ENCODE results near the gene MIF4GD. TPM values are rescaled to one million over a fixed set of nuclear protein-coding genes. Genes with fewer than 3 reads are reported as not detected.

The MIF4GD gene
- total and polyA plus RNA-seq, 2 donors (not counting 1 experiment from before 2014, with no cell fraction given), result 41.5 to 87.4 TPM

DNA sequence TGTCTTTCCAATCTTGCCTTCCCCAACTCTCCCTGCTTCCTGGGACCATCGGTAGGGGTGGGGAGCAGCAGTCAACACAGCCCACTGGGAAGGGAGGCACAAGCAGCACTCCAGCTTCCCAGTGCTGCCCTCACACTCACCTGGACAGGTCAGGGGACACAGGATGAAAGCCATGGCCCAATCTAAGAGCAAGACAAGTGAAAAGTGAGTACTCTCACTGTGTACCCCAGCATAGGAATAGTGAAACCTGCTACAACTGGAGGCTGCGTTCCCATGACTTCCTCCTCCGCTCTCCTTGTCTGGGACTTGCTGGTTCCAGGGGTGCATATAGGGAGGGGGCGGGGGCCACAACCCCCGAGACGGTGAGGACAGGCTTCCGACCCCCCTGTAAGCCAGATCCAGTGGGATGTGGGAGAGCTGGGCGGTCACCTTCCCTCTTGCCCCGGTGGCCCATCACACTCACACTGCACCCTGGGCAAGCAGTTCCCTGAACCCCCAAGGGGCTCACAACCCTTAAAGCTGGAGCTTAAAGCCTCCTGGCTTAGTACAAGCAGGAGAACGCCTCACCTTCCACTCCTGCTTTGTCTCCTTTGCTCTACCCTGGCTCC lies 47.7 kb upstream of the MIF4GD start:
- Histone ChIP-seq H3K27ac (ENCODE audit: low read length in 2 of 2) (peak overlapping the region; percentile 71 to 81), H3K4me1 (ENCODE audit: control insufficient read depth in 2 of 2, insufficient read depth in 2 of 2, low read length in 2 of 2) (peaks cover 28 to 68% of the 10 kb centered on the region in 2 donors), H2AFZ (ENCODE audit: insufficient read depth, low read depth, low read length, poor library complexity, severe bottlenecking) (no peak overlapping the region), H3K79me2 (ENCODE audit: control insufficient read depth, insufficient read depth, low read length) (peaks cover 90% of the 10 kb centered on the region), H3K4me3 (ENCODE audit: control extremely low read depth in 1 of 5, extremely low read depth in 1 of 5, insufficient read depth in 1 of 5, low read depth in 2 of 5, low read length in 4 of 5) (no peak overlapping the region), H3K27me3 (replicated peaks in 1 of 4; ENCODE audit: control extremely low read depth in 1 of 4, control insufficient read depth in 3 of 4, insufficient read depth in 4 of 4, low read length in 3 of 4) (no peaks in the 10 kb centered on the region), H3K9me3 (ENCODE audit: control extremely low read depth in 1 of 3, control insufficient read depth in 2 of 3, insufficient read depth in 1 of 3, low read length in 2 of 3) (no peaks in the 10 kb centered on the region), H3K36me3 (replicated peaks in 1 of 2; ENCODE audit: control extremely low read depth in 1 of 2, control insufficient read depth in 1 of 2, extremely low read depth in 1 of 2, insufficient read depth in 2 of 2, low read length in 1 of 2) (peaks cover 14 to 44% of the 10 kb centered on the region in 2 experiments), H3K4me2 (replicated peaks; ENCODE audit: low read depth, low read length, poor library complexity, severe bottlenecking) (peak overlapping the region; percentile 0), H4K20me1 (ENCODE audit: control insufficient read depth, insufficient read depth, low read length, poor library complexity, severe bottlenecking) (no peaks in the 10 kb centered on the region), H3K9ac (ENCODE audit: low read length) (no peak overlapping the region)
- Mint-ChIP-seq H3K27ac (peak overlapping the region; percentile 92), H3K27me3 (no peaks in the 10 kb centered on the region), H3K9me3 (ENCODE audit: insufficient read depth) (no peaks in the 10 kb centered on the region), H3K4me3 (peak overlapping the region; percentile 32), H3K4me1 (peaks cover 61% of the 10 kb centered on the region)
- POLR2A ChIA-PET, result interaction anchor here (0.6 to 5.5 kb wide), 6 partner anchors 17 to 431 kb away, joined by 3 to 103 read pairs (median 9); partner anchors contain the start of gene SLC25A19
- WGBS (ENCODE audit: insufficient coverage), result 100% methylated on average over 2 of the region's 10 CpGs
- intact Hi-C loops (cut with micrococcal nuclease), result no loop called here
- no peak for TF ChIP-seq EZH2 (IDR thresholded peaks at IDR 0.05; ENCODE audit: borderline replicate concordance, insufficient read depth, low read depth, low read length, poor library complexity, severe bottlenecking)
- TF ChIP-seq, protein P1, sequence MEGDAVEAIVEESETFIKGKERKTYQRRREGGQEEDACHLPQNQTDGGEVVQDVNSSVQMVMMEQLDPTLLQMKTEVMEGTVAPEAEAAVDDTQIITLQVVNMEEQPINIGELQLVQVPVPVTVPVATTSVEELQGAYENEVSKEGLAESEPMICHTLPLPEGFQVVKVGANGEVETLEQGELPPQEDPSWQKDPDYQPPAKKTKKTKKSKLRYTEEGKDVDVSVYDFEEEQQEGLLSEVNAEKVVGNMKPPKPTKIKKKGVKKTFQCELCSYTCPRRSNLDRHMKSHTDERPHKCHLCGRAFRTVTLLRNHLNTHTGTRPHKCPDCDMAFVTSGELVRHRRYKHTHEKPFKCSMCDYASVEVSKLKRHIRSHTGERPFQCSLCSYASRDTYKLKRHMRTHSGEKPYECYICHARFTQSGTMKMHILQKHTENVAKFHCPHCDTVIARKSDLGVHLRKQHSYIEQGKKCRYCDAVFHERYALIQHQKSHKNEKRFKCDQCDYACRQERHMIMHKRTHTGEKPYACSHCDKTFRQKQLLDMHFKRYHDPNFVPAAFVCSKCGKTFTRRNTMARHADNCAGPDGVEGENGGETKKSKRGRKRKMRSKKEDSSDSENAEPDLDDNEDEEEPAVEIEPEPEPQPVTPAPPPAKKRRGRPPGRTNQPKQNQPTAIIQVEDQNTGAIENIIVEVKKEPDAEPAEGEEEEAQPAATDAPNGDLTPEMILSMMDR (IDR thresholded peaks at IDR 0.05), result no peak
- CTCF ChIA-PET, result interaction anchor here (0.7 to 15.8 kb wide), 9 partner anchors 16 to 95 kb away, joined by 3 to 264 read pairs (median 79); partner anchors contain the start of genes GRB2 and SLC25A19
- DNase-seq (peak; percentile 12), ATAC-seq (ENCODE audit: low read depth) (no peak)

DNA sequence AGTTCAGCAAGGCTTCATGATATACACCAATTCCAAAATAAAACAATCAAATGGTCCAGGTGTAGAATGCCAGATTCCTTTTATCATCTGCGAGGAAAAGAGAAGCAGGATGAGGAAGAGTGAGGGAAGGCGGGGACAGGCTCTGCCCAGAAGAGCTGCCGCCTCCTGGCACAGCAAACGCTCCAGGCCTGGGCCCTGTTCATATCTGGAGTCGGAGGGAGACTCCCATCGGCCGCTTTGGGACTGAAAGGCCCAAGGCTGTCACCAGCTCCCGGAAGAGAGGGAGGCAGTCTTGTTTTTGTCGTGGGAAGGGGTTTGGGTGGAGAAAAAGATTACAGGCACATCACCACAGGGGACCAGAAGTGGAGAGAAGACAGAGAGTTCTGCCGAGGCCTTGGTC lies 47.2 kb upstream of the MIF4GD start:
- Mint-ChIP-seq H3K27me3 (no peaks in the 10 kb centered on the region), H3K9me3 (ENCODE audit: insufficient read depth) (no peaks in the 10 kb centered on the region), H3K4me1 (peaks cover 59% of the 10 kb centered on the region), H3K4me3 (peak overlapping the region; percentile 32), H3K27ac (peak overlapping the region; percentile 92)
- Histone ChIP-seq H3K9me3 (ENCODE audit: control extremely low read depth in 1 of 3, control insufficient read depth in 2 of 3, insufficient read depth in 1 of 3, low read length in 2 of 3) (no peaks in the 10 kb centered on the region), H4K20me1 (ENCODE audit: control insufficient read depth, insufficient read depth, low read length, poor library complexity, severe bottlenecking) (no peaks in the 10 kb centered on the region), H3K79me2 (ENCODE audit: control insufficient read depth, insufficient read depth, low read length) (peaks cover 86% of the 10 kb centered on the region), H3K4me3 (ENCODE audit: control extremely low read depth in 1 of 5, extremely low read depth in 1 of 5, insufficient read depth in 1 of 5, low read depth in 2 of 5, low read length in 4 of 5) (no peak overlapping the region), H3K27me3 (replicated peaks in 1 of 4; ENCODE audit: control extremely low read depth in 1 of 4, control insufficient read depth in 3 of 4, insufficient read depth in 4 of 4, low read length in 3 of 4) (no peaks in the 10 kb centered on the region), H3K4me1 (ENCODE audit: control insufficient read depth in 2 of 2, insufficient read depth in 2 of 2, low read length in 2 of 2) (peaks cover 23 to 67% of the 10 kb centered on the region in 2 donors), H2AFZ (ENCODE audit: insufficient read depth, low read depth, low read length, poor library complexity, severe bottlenecking) (no peak overlapping the region), H3K9ac (ENCODE audit: low read length) (no peak overlapping the region), H3K36me3 (replicated peaks in 1 of 2; ENCODE audit: control extremely low read depth in 1 of 2, control insufficient read depth in 1 of 2, extremely low read depth in 1 of 2, insufficient read depth in 2 of 2, low read length in 1 of 2) (peaks cover 14 to 43% of the 10 kb centered on the region in 2 experiments), H3K4me2 (replicated peaks; ENCODE audit: low read depth, low read length, poor library complexity, severe bottlenecking) (no peak overlapping the region), H3K27ac (ENCODE audit: low read length in 2 of 2) (peak overlapping the region; percentile 71 to 81)
- POLR2A ChIA-PET, result interaction anchor here (1.1 to 5.5 kb wide), 3 partner anchors 8 to 28 kb away, joined by 3 to 103 read pairs (median 25); partner anchors contain the start of gene SLC25A19
- TF ChIP-seq, protein P1 (IDR thresholded peaks at IDR 0.05), result no peak
- TF ChIP-seq EZH2 (IDR thresholded peaks at IDR 0.05; ENCODE audit: borderline replicate concordance, insufficient read depth, low read depth, low read length, poor library complexity, severe bottlenecking), result no peak
- no peak for DNase-seq
- CTCF ChIA-PET, result interaction anchor here (3.6 to 15.8 kb wide), 5 partner anchors 21 to 95 kb away, joined by 23 to 264 read pairs (median 81); partner anchors contain the start of gene SLC25A19
- 97% methylated on average over 6 of the region's 10 CpGs for WGBS (ENCODE audit: insufficient coverage)
- intact Hi-C loops (cut with micrococcal nuclease), result no loop called here
- no peak for ATAC-seq (ENCODE audit: low read depth)

Data from B cell (primary cell).